HG03097 (cell line): Measurements from ENCODE around the gene TBC1D22A.
"Not testable (repeated sequence)": the region's sequence is repeated elsewhere in the genome, so short reads cannot be mapped to it uniquely, and the experiment has no call there.

Source experiments
- ATAC-seq: cut with Tn5 transposase; IDR thresholded peaks from one replicate; pipeline ENCODE4 v1.9.1; 2021; ENCODE audit not compliant: unreplicated experiment, low FRiP score

The TBC1D22A gene

DNA sequence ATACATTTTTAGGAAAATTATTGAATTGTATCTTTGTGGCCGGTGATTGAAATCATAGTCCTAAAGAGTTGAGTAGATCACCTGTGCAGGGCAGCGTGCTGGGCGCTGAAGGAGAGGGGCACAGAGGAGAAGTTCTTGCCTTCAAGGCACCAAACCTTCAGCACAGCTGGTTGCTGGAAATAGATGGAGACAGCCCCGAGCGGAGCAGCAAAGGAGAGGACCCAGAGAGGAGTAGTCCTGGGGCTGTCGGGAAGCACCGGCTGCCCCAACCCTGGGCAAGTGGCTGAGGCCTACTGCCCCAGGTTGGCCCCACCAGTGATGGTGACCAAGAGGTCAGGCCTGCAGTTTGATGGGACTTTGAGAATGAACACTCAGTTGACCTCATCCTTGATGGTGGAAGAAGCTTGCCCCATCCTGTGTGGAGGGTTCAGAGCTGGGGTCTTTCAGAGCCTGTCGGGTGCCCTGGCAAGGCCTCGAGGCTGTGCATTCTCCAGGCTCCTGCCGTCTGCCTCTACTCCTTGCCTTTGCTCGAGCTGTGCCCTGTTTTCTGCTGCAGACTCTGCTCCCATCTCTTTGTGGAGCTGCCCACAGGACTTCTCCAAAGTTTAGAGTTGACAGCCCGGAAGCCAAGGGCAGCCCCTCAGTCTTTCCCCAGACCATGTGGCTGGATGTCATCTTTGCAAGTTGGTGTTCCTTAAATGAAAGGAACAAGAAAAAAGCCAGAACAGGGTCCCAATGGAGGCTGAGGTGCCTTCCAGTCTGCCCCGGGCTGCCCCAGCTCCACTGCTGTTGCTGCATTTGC, 285.1 kb downstream of the TBC1D22A start:
- ATAC-seq = no peak

DNA sequence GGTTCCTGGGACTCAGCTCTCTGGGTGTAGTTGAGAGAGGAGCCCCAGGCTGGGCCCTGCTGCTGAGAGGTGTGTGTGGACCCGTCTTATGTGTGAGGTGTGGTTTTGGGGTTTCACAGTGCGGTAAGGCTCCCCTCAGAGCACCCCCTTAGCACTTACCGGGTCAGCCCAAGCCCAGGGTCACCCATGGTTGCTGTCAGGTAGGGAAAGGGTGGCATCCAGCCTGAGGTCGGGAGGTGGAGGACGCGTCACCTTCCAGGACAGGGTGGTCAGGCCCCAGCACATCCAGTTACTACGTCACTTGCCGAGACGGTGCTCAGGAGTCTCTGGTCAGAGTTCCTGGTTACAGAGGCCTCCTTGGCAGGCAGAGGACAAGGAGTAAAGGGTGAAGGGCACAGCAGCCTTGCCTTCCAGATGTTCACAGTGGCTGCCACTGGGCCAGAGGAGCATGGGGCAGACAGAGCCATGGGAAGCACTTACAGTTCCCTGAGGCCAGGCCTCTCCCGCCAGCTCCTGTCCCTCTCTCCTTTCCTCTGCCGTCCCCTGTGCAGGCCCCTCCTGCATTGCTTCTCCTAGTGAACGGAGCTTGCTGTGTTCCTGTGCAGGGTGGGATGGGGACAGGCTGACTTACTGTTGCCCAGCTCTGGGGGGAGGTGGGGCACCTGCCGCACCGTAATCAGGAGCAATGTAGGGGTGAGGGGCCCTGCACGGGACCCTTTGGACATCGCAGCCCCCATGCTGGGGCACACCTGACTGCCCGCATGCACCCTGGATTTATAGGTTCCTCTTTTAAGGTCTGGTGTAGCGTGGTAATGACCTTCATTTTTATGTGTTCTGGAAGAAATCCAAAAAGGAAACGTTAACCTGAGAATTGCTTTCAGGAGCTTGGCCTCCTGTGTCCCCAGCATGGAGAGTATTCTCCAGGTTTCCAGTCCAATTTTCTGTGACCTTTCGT, 285.9 kb downstream of the TBC1D22A start:
- no peak for ATAC-seq

DNA sequence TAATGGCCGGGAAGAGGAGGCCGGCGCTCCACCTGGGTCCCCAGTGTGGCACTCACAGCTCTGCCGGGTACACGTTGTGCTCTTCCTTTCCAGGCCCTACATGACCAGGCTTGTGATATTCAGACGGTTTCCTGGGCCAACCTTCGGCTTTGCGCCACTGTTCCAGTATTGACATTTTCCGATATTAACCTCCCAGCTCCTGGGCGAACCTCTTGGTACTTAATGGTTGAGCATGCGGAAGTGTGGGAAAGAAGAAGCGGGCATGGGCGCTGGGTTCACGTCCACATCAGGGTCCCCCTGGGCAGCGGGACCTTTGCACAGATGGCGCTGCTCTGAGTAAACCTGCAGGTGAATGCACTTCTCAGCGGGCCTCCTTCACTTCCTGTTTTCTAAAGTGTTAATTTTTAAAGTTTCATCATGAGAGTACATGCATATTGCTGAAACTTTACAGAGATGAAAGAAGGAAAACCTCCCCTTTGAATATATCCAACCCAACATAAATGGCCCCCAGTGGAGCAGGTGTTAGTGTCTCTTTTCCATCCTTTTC, 286.7 kb downstream of the TBC1D22A start:
- ATAC-seq = no peak

DNA sequence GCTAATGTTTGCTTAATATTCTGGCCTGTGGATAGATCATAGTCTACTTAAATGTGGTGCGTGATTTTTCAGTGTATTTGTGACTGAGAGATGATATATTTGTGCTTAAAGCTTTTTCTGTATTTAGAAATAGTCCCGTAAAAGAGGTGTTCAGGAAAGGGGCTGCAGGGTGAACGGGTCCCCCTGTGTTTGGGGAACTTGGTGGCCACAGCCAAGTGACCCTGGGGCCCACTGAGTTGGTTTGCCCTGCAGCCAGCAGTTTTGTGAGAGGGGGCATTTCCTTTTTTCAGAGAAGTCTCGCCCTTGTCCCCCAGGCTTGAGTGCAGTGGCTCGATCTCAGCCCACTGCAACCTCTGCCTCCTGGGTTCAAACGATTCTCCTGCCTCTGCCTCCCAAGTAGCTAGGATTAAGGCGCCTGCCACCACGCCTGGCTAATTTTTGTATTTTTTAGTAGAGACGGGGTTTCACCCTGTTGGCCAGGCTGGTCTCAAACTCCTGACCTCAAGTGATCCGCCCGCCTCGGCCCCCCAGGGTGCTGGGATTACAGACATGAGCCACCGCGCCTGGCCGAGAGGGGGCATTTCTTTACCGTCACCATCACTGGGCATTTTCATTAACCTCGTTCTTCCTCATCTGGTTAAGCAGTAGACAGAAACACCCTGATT, 287.4 kb downstream of the TBC1D22A start:
- not testable (repeated sequence) for ATAC-seq

DNA sequence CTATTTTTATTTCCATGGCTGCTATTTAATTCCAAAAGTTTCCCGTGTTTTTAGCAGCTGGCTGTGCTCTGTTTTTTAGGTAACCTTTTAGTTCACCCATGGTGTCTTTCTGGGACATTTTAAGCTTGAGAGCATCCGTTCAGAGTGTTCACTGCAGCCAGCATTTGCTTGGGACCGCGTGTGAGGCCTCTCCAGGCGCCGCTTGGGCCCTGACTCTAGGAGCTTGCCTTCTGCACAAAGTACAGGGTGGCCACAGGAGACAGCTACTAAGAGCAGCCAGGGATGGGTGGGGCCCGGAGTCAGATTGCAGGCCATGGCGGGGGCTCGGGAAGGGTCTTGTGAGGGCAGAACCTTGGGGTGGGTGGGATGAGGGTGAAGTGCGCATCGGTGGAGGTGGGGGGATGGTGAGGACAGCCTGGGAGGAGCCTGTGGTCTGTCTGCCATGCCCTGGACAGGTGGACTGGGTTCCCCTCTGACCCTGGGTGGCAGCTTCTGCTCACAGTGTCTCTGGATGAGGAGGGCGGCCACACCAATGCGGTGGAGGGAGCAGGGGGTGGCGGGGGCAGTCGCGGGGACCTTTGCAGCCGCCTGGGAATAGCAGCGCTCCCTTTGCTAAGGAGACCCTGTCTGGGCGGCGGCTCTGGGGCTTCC, 288.1 kb downstream of the TBC1D22A start:
- ATAC-seq = no peak

DNA sequence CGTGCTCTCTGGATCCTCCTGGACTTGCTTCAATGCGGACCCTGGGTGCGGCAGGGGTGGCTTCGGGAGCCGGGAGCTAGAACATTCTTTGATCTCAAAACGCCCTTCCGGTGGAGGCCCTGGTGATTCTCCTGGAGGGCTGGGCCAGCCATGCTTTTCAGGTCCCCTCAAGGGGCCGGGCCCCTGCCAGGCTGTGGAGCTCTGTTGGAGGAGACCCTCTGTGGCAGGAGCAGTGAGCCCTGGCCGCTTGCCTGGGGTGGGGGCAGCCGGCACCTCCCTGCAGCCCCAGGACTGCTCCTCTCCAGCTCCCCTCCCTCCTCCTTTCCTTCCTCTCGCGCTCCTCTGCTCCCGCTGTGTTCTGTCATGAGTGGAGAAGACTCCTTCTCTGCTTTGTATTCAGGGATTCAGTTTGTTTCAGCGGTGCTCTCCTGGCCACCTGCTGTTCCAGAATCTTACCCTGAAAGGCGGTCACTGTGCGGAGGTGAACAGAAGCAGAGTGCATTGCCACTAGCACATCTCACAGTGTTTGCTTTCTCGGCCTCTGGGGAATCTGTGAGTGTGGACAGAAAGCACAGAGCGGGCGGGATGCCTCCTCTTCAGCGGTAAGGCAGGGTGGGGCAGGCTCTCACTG, 289.1 kb downstream of the TBC1D22A start:
- ATAC-seq = no peak

DNA sequence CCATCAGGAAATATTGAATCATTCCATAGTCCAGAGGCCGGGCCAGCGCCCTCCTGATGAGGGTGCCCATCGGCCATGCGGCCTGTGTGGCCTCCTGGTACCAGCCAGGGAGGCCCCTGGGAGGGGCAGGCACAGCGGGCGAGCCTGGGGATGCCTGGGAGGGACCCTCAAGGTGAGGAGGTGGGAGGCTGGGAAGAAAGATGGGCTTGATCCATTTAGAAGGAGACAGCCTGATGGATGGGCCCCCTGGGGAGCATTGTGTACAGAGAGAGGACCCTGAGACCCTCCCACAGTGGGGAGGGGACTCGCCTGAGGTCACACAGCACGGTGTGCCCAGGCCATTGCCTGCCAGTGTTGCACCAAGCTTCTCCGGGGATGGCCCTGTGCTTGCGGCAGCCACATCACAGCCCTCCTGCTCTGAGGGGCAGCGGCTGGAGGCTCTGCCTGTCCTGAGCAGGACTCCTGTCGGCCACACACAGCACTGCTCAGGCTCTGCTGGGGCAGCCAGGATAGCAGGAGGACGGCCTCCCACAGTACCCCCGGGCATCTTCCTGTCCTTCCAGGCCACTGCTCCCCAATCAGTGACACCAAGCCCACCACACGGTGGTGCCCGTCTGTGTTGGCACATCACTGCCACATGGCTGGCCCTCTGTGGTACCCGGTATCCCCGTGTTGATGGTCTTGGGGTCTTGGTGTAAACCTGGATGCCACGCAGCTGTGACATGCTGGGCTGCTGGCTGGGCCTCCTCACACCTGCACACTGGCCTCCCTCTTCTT, 290.0 kb downstream of the TBC1D22A start:
- no peak for ATAC-seq

DNA sequence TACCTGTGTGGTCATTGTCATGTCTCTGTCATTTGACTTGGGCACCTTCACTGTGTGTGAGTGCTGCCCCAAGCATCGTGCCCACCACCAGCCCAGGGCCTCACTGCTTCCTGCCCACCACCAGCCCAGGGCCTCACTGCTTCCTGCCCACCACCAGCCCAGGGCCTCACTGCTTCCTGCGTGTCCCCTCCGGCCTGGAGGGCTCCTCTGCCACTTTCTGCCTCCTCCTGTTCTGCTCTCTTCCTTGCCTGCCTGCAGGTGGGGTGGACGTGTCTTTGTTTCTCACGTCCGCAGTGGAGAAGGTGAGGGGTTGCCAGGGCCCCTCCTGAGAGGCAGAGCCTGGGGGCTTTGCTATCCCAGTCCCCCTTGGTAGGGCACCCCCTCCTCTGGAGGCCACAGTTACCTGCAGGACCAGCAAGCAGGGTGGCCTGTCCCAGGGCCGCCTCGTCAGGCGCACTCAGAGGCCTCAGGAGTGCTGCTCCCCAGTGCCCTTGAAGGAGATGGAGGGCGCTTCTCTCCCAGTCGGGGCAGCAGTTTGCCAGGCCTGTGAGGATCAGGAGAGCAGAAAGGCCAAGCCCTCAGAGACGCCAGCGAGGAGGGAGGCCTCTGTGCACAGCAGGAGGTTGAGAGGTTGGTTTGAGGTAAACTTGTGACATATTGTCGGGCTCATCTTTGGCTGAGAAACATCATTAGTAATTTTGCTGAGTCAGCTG, 290.7 kb downstream of the TBC1D22A start:
- no peak for ATAC-seq

DNA sequence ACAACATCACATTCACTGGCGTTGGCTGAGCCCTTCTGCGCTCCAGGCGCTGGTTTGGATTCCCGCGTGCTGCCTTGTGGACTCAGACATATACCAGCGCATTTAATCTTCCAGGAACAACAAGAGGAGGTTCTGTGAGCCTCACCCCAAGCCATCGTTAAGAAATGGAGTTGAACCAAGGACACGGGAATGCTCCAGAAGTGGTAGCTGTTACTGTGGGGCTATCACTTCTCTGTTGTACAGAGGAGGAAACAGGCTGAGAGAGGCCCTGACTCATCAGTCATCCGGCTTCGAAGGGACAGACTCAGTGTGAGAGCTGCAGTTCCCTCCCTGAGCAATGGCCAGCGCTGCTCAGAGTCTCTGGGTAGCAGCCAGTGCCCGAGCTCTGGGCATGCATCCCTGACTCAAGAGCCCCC, 291.3 kb downstream of the TBC1D22A start:
- ATAC-seq = no peak

DNA sequence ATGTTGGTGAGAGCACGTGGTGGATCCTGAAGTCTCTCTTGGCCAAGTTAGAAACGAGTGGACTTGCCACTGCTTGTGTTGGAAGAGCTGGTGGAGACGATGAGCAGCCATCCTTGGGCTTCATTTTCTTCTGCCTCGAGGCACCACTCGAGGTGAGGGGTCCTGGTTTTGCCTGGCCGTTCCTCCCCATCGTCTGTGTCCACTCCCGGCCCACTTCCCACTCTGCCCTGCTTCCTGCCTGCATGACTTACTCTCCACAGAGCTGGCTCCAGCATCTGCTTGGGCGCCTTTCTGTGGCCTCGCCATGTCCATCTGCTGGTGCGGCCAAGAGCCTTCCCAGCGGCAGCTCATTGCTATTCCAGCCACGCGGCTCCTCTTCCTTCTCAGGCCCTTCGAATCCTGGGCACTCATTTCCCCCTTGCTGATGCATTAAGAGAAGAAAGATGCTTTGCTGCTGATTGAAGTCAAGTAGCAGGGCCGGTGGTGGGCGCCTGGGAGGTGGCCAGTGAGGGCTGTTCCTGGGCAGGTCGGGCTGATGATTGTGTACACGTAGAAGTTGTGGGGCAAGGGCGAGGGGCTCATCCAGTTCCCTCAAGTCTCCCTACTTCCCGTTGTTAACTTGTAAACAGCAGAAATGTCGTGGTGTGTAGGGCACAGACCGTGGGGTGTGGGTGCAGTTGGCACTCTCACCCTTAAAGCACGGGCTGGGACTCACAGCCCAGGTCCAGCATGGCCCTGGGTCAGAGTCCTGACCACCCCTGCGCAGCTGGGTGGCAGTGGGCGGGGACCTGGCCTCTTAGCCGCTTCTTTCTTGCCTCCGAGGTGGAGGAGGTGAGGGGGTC, 292.0 kb downstream of the TBC1D22A start:
- ATAC-seq = no peak

DNA sequence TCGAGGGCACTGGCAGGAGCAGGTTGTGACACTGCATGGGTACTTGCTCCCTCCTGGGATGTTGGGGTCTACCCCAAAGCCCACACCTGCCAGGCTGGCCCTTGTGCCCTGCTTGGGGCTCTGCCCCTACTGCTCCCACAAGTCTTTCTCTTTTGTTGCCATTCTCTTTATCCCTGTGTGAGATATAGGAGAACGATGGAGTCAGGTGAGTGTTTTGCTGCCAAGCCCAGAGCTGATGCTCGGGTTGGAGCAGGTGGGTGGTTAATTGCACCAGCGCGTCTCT, 292.6 kb downstream of the TBC1D22A start:
- ATAC-seq = no peak

DNA sequence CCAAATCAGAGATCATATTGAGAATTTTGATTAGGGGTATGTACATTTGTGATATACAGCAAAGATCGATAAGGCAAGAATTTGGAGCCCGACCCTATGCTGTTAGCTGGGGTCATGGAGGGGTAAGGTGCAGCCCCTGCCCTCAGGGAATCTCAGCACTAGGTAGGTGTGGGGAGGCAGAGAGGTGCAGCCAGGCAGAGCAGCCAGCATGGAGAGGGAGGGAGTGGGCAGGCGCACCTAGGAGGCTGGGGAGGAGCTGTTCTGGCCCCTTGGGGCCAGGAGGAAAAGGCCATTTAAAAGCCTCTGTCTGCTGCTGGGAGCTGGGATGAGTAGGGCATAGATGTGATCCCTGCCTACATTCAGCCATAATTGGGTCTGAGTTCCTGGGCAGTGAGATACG, 293.0 kb downstream of the TBC1D22A start:
- ATAC-seq = no peak

DNA sequence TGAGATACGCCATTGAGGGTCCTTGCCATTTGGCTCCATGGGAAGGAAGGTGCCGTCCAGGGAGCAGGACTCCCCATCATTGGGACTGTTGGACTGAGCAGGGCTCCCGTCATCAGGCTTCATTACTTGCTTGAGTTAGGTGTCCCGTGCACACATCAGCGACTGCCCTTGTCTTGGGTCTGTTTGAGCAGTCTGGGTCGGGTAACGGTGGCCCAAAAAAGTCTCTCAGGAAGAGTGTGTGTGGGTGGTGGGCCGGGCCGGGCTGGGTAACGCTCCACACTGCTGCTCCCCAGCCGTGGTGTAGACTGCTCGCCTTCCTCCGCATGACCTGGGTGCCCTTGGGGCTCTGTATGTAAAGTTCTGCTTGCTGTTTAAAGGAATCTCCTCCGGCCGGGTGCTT, 293.5 kb downstream of the TBC1D22A start:
- no peak for ATAC-seq

DNA sequence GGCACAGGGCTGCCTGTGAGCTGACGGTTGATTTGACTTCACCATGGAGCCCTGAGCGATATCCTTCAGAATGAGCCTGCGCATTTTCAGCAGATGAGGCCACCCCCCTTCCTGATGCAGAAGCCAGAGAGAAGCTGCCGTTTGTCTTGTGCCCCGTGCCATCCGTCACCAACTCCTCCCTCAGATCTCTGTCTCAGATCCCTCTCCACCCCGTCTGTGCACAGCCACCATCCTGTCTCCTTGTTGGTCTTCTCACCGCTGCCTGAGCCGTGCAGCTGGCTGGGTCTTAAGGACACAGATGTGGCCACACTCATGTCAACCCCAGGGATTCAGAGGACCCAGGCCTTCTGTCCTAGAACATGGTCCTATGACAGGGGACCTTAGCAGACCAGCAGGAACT, 293.9 kb downstream of the TBC1D22A start:
- no peak for ATAC-seq

DNA sequence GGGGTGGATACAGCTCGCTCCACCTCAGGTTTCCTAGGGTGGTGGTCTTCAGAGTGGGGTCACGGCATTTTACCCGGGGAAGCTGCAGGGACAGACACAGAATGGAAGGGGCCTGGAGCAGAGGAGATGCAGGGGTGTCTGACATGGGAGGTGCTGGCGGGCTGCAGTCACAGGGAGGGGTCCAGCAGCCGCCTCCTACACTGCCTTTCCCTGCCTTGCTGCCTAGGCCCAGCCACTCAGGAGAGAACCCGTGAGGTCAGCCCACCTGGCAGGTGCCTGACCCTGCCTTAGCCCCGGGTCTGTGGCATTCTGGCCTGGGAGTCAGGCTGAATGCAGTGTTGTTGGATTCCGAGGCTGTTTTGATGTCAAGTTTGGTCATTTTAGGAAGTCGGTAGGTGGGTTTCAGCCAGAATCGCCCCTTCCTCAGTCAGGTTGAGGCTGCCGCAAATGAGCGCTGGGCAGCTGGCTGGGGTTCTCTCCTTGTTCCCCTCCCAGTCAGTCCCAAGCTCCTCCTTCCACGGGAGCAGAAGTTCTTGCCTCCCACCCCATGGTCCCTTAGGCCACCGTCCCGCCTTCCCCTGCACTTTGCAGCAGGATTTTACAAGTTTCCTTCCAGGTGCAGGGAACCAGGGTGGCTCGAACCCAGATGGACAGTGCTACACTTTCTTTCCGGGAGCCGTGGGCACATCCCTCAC, 294.5 kb downstream of the TBC1D22A start:
- ATAC-seq = no peak

DNA sequence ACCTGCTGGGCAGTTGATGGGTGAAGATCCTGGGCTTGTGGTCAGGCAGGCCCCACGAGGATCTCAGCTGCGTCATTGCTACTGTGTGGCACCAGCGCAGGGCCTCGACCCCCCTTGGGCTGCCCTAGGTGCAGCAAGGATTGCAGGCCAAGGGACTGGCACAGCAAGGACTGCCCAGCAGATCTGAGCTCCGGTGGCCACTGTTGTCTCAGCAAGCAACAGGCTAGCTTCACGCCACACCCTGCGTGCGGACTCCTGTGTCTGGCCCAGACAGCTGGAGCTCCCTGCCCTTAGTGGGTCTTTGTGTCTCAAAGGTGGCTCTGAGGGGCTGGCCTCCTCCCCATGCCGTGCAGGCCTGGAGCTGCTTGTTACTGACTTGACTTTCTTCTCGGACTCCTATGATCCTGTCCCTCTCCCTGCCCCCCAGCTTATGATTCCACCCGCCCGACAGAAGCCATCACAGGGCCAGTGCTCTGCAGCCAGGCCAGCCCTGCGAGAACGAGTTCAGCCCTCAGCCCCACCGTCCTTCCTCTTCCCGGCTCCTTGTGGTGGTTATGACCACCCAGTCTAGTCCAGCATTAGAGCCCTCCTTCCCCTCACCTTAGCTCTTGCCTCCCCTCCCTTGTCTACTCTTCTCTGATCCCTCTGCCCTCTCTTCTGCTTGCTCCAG, 295.6 kb downstream of the TBC1D22A start:
- ATAC-seq = no peak

DNA sequence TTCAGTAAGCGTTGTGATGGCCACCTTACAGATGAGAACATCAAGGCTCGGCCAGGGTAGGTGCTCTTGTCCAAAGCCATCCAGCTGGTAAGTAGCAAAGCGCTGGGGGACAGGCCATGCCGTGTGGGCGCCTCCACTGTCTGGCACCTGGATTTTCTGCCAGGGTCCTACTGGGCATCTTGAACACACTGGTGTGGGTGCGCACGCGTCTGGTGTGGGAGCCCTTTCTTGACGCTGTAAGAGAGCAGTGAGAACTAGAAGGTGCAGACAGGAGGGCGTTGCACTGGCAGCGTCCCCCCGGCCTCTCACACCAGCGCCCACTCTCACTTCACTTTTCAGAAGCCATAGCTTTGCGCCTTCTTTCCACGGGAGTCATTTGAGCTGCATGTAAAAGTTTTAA, 296.6 kb downstream of the TBC1D22A start:
- ATAC-seq = no peak
